Common myeloid progenitor, CD34-positive (primary cell): ENCODE results near the gene LBR.

Experiments used
- CTCF ChIA-PET: fragments of 350-600 bp; sonication (Branson Sonifier 250); formaldehyde crosslinking; loops from one replicate; lab custom pipeline; 2021; ENCODE audit warnings: antibody characterized with exemption; lab: Charles Lee
- POLR2A ChIA-PET: fragments of 350-600 bp; sonication (Branson Sonifier 250); formaldehyde crosslinking; loops from one replicate; lab custom pipeline; 2021; ENCODE audit warnings: antibody characterized with exemption; lab: Charles Lee
- DNase-seq, 3 donors: peaks; one replicate each; pipeline versions ENCODE4 v3.0.0 to v3.0.0-alpha.2; 2013
- H3K27ac ChIP-seq, 2 experiments: 1 replicate in 1 of 2; 2 replicates in 1 of 2; pipeline ENCODE4 v1.7.0; 2013; ENCODE audit warnings: inconsistent platforms in 2 of 2, low read length in 2 of 2, mild to moderate bottlenecking in 2 of 2, low read depth in 1 of 2, moderate library complexity in 1 of 2; ENCODE audit not compliant: severe bottlenecking in 2 of 2, insufficient read depth in 1 of 2, poor library complexity in 1 of 2
- H3K27me3 ChIP-seq, 5 experiments: replicated peaks in 2 of 5; 1 replicate in 3 of 5; 2 replicates in 2 of 5; pipeline versions ENCODE4 v1.6.1 to v1.7.0; 2013; ENCODE audit warnings: low read length in 4 of 5, mild to moderate bottlenecking in 2 of 5, moderate library complexity in 2 of 5, inconsistent platforms in 1 of 5; ENCODE audit not compliant: insufficient read depth in 5 of 5, control insufficient read depth in 4 of 5
- H3K36me3 ChIP-seq, 4 experiments: 1 replicate in 2 of 4; 2 replicates in 2 of 4; pipeline versions ENCODE4 v1.6.1 to v1.7.0; 2013; ENCODE audit warnings: low read length in 3 of 4, control low read depth in 1 of 4, mild to moderate bottlenecking in 1 of 4; ENCODE audit not compliant: control insufficient read depth in 4 of 4, insufficient read depth in 4 of 4
- H3K4me1 ChIP-seq, 4 experiments: 1 replicate in 3 of 4; 2 replicates in 1 of 4; pipeline versions ENCODE4 v1.6.1 to v1.7.1; 2013; ENCODE audit warnings: low read length in 3 of 4, mild to moderate bottlenecking in 3 of 4, control low read depth in 1 of 4, inconsistent platforms in 1 of 4, moderate library complexity in 1 of 4; ENCODE audit not compliant: control insufficient read depth in 4 of 4, insufficient read depth in 4 of 4; ENCODE audit errors: control extremely low read depth in 1 of 4
- H3K4me3 ChIP-seq, 7 experiments: 1 replicate in 4 of 7; 2 replicates in 3 of 7; pipeline versions ENCODE4 v1.5.1 to v1.7.0; 2013; ENCODE audit warnings: mild to moderate bottlenecking in 7 of 7, low read length in 6 of 7, moderate library complexity in 6 of 7, inconsistent platforms in 2 of 7, low read depth in 2 of 7, control low read depth in 1 of 7; ENCODE audit not compliant: insufficient read depth in 4 of 7, control insufficient read depth in 1 of 7; ENCODE audit errors: extremely low read depth in 1 of 7
- H3K9me3 ChIP-seq, 5 experiments: 1 replicate in 4 of 5; 2 replicates in 1 of 5; pipeline versions ENCODE4 v1.6.1 to v1.7.1; 2013; ENCODE audit warnings: low read length in 4 of 5, mild to moderate bottlenecking in 2 of 5, inconsistent platforms in 1 of 5, low read depth in 1 of 5, moderate library complexity in 1 of 5; ENCODE audit not compliant: control insufficient read depth in 4 of 5, insufficient read depth in 2 of 5; ENCODE audit errors: control extremely low read depth in 1 of 5
- whole genome bisulfite sequencing: methylation state at CpG from one replicate; pipeline ENCODE4 v1.1.5; 2013; ENCODE audit not compliant: insufficient coverage; 5-methylcytosine and 5-hydroxymethylcytosine counted together

LBR gene

GRCh38 chr1:225418598-225418997 lies 9.2 kb downstream of the LBR start:
- no peak for DNase-seq
- Histone ChIP-seq H3K36me3 (peaks cover 20 to 80% (median 45%) of the 10 kb centered on the region in 4 experiments), H3K4me1 (peaks cover 8 to 17% (median 15%) of the 10 kb centered on the region in 4 experiments), H3K27me3 (no peaks in the 10 kb centered on the region), H3K27ac (peak overlapping the region in 1 of 2 experiments; percentile 26), H3K4me3 (no peak overlapping the region), H3K9me3 (no peaks in the 10 kb centered on the region)
- CTCF ChIA-PET = interaction anchor here (0.8 to 2.0 kb wide), 6 partner anchors 9 to 56 kb away, joined by 3 to 6 read pairs (median 4); partner anchors contain the start of gene LBR
- POLR2A ChIA-PET = no interaction called here
- 100% methylated on average over 3 of the region's 4 CpGs for WGBS

GRCh38 chr1:225418059-225418458 lies 9.8 kb downstream of the LBR start:
- Histone ChIP-seq H3K27me3 (no peaks in the 10 kb centered on the region), H3K36me3 (peaks cover 20 to 79% (median 49%) of the 10 kb centered on the region in 4 experiments), H3K4me3 (no peak overlapping the region), H3K4me1 (peaks cover 3 to 12% (median 10%) of the 10 kb centered on the region in 4 experiments), H3K27ac (no peak overlapping the region), H3K9me3 (no peaks in the 10 kb centered on the region)
- WGBS = no CpG with 5 or more reads among the region's 2 CpGs
- ChIA-PET CTCF (interaction anchor here (0.9 to 2.0 kb wide), 5 partner anchors 10 to 57 kb away, joined by 3 to 6 read pairs (median 4); partner anchors contain the start of gene LBR), POLR2A (no interaction called here)
- DNase-seq = no peak

DNA sequence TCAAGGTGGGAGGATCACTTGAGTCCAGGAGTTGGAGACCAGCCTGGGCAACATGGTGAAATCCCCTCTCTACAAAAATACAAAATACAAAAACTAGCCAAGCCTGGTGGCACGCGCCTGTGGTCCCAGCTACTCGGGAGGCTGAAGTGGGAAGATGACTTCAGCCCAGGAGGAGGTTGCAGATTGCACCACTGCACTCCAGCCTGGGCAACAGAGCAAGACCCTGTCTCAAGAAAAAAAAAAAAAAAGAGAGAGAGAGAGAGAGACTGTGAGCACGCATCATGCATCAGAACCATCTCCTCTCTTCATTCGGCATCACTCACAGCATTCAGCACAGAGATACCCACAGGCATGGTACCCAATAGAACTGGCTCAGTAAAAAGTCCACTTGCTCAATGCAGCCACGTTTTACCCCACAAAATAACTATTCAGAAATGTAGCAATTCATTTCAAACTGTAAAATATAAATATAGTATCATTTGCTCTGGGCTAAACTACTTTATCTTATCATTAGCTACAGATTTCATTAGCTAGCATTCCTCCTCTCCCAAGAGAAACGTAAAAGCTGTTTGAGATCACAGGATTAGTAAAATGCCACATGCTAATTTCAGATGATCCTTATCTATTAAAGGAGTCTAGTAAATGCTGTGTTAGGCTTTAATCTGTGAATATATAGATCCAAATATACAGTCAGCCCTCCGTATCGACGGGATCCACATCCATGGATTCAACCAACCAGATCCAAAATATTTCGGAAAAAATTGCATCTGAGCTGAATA lies 11.7 kb downstream of the LBR start:
- H3K36me3 ChIP-seq = peaks cover 19 to 83% (median 63%) of the 10 kb centered on the region in 4 experiments
- H3K4me1 ChIP-seq = no peaks in the 10 kb centered on the region
- no peak for DNase-seq
- H3K27me3 ChIP-seq = no peaks in the 10 kb centered on the region
- 92% methylated on average over 3 of the region's 11 CpGs for WGBS
- no peaks in the 10 kb centered on the region for H3K9me3 ChIP-seq
- POLR2A ChIA-PET = no interaction called here
- H3K27ac ChIP-seq = no peak overlapping the region
- no peak overlapping the region for H3K4me3 ChIP-seq
- CTCF ChIA-PET = interaction anchor here (0.7 to 2.1 kb wide), 5 partner anchors 8 to 1035 kb away, joined by 3 to 7 read pairs (median 4); no protein-coding TSS in a partner anchor

- Histone ChIP-seq H3K27me3 (no peaks in the 10 kb centered on the region), H3K27ac (no peak overlapping the region), H3K9me3 (no peaks in the 10 kb centered on the region), H3K36me3 (peaks cover 21 to 88% (median 69%) of the 10 kb centered on the region in 4 experiments), H3K4me3 (no peak overlapping the region), H3K4me1 (no peaks in the 10 kb centered on the region)
- peak in 1 of 3 donors; percentile 19 for DNase-seq
- CTCF ChIA-PET = interaction anchor here (0.7 to 2.1 kb wide), 5 partner anchors 9 to 1036 kb away, joined by 3 to 7 read pairs (median 4); no protein-coding TSS in a partner anchor
- POLR2A ChIA-PET = no interaction called here
- 100% methylated on average over 2 of the region's 4 CpGs for WGBS
Observed at GRCh38 chr1:225415307-225415706, 12.5 kb downstream of the LBR start.

- DNase-seq = peak; percentile 34 to 61 (median 47)
- ChIA-PET CTCF (interaction anchor here (1.0 to 2.1 kb wide), 5 partner anchors 12 to 60 kb away, joined by 3 to 7 read pairs (median 4); no protein-coding TSS in a partner anchor), POLR2A (no interaction called here)
- no peaks in the 10 kb centered on the region for H3K4me1 ChIP-seq
- H3K4me3 ChIP-seq = no peak overlapping the region
- no peak overlapping the region for H3K27ac ChIP-seq
- WGBS = 86% methylated on average over 3 of the region's 5 CpGs
- no peaks in the 10 kb centered on the region for H3K9me3 ChIP-seq
- H3K36me3 ChIP-seq = peaks cover 23 to 89% (median 69%) of the 10 kb centered on the region in 4 experiments
- H3K27me3 ChIP-seq = no peaks in the 10 kb centered on the region
Observed at GRCh38 chr1:225413708-225414375, 14.0 kb downstream of the LBR start.

DNA sequence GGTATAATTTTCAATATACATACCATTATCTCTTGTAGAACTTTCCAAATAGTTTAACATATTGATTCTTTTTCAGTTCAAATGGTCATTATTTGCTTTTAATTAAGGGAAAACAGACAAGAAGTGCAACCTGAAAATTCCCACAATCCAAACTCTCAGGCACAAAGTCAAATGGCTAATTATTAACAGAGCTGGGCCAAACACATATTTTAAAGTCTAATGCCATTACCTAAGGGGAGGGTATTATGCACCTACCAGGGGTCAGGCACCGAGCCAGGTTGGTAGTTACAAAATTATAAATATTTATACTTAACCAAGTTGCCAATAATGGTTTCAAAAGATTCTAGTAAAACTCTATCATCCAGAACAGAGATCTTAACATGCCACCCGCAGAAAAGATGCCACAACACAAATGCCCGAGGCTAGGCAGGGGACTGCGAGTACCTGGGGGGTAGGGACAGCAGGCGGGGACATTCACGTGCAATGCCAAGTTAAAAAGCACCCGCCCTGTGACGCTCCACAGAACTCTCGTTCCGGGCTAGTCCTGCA lies 15.0 kb downstream of the LBR start:
- POLR2A ChIA-PET = no interaction called here
- Histone ChIP-seq H3K9me3 (no peaks in the 10 kb centered on the region), H3K36me3 (peaks cover 22 to 89% (median 66%) of the 10 kb centered on the region in 4 experiments), H3K4me1 (no peaks in the 10 kb centered on the region), H3K27me3 (no peaks in the 10 kb centered on the region), H3K4me3 (no peak overlapping the region), H3K27ac (no peak overlapping the region)
- DNase-seq = no peak
- 99% methylated on average over 9 of the region's 10 CpGs for WGBS
- CTCF ChIA-PET = interaction anchor here (1.0 to 1.9 kb wide), 2 partner anchors 37 to 61 kb away, joined by 3 to 4 read pairs; no protein-coding TSS in a partner anchor
